Measurements from ENCODE around the gene MLEC. TPM values are rescaled to one million over a fixed set of nuclear protein-coding genes. Genes with fewer than 3 reads are reported as not detected.

MLEC gene
- total RNA-seq, 3 donors from 2014 or later (not counting 1 experiment from before 2014, with no cell fraction given), result 47.4 to 52.8 (median 49.6) TPM

GRCh38 chr12:120656008-120656407 is 30.9 kb upstream of the MLEC start:
- WGBS (ENCODE audit: insufficient coverage), result 95% methylated on average over 14 of the region's 14 CpGs
- DNase-seq (no peak), ATAC-seq (no peak)
- no peak overlapping the region for H3K27ac ChIP-seq (ENCODE audit: low read length)
- no peak overlapping the region for H3K4me3 ChIP-seq (ENCODE audit: low read length)
- intact Hi-C loops (cut with micrococcal nuclease), result no loop called here
- Mint-ChIP-seq H3K4me3 (no peak overlapping the region), H3K27ac (no peak overlapping the region), H3K27me3 (ENCODE audit: low read depth in 2 of 2) (peaks cover 1 to 9% of the 10 kb centered on the region in 2 donors), H3K36me3 (no peaks in the 10 kb centered on the region), H3K4me1 (no peaks in the 10 kb centered on the region), H3K9me3 (no peaks in the 10 kb centered on the region)
- no peaks in the 10 kb centered on the region for H3K9me3 ChIP-seq (ENCODE audit: control insufficient read depth, insufficient read depth, low read length)
- TF ChIP-seq CTCF (IDR thresholded peaks at IDR 0.05), result no peak
- no peaks in the 10 kb centered on the region for H3K4me1 ChIP-seq (ENCODE audit: control insufficient read depth, insufficient read depth, low read length)
- H3K36me3 ChIP-seq (ENCODE audit: control insufficient read depth, insufficient read depth, low read length), result no peaks in the 10 kb centered on the region
- no peaks in the 10 kb centered on the region for H3K27me3 ChIP-seq (ENCODE audit: control insufficient read depth, insufficient read depth, low read length)

- Mint-ChIP-seq H3K4me1 (no peaks in the 10 kb centered on the region), H3K27me3 (ENCODE audit: low read depth in 2 of 2) (peaks cover 0 to 4% of the 10 kb centered on the region in 2 donors), H3K4me3 (no peak overlapping the region), H3K27ac (no peak overlapping the region), H3K36me3 (no peaks in the 10 kb centered on the region), H3K9me3 (no peaks in the 10 kb centered on the region)
- ATAC-seq (no peak), DNase-seq (no peak)
- Histone ChIP-seq H3K36me3 (ENCODE audit: control insufficient read depth, insufficient read depth, low read length) (no peaks in the 10 kb centered on the region), H3K4me3 (ENCODE audit: low read length) (no peak overlapping the region), H3K27me3 (ENCODE audit: control insufficient read depth, insufficient read depth, low read length) (no peaks in the 10 kb centered on the region), H3K4me1 (ENCODE audit: control insufficient read depth, insufficient read depth, low read length) (no peaks in the 10 kb centered on the region), H3K27ac (ENCODE audit: low read length) (no peak overlapping the region), H3K9me3 (ENCODE audit: control insufficient read depth, insufficient read depth, low read length) (no peaks in the 10 kb centered on the region)
- TF ChIP-seq CTCF (IDR thresholded peaks at IDR 0.05), result no peak
- intact Hi-C loops (cut with micrococcal nuclease), result no loop called here
- 90% methylated on average over 22 of the region's 22 CpGs for WGBS (ENCODE audit: insufficient coverage)
These were observed 28.4 kb upstream of the MLEC start for GRCh38 chr12:120658286-120659150.

GRCh38 chr12:120659151-120659525 is 27.8 kb upstream of the MLEC start:
- TF ChIP-seq CTCF (IDR thresholded peaks at IDR 0.05), result no peak
- no peaks in the 10 kb centered on the region for H3K36me3 ChIP-seq (ENCODE audit: control insufficient read depth, insufficient read depth, low read length)
- no peak overlapping the region for H3K4me3 ChIP-seq (ENCODE audit: low read length)
- H3K27ac Mint-ChIP-seq, result no peak overlapping the region
- no peaks in the 10 kb centered on the region for H3K36me3 Mint-ChIP-seq
- no peaks in the 10 kb centered on the region for H3K27me3 ChIP-seq (ENCODE audit: control insufficient read depth, insufficient read depth, low read length)
- H3K4me3 Mint-ChIP-seq, result no peak overlapping the region
- H3K27ac ChIP-seq (ENCODE audit: low read length), result no peak overlapping the region
- intact Hi-C loops (cut with micrococcal nuclease), result no loop called here
- ATAC-seq, result no peak
- H3K4me1 ChIP-seq (ENCODE audit: control insufficient read depth, insufficient read depth, low read length), result no peaks in the 10 kb centered on the region
- no peaks in the 10 kb centered on the region for H3K9me3 ChIP-seq (ENCODE audit: control insufficient read depth, insufficient read depth, low read length)
- no peaks in the 10 kb centered on the region for H3K4me1 Mint-ChIP-seq
- no peaks in the 10 kb centered on the region for H3K9me3 Mint-ChIP-seq
- H3K27me3 Mint-ChIP-seq (ENCODE audit: low read depth in 2 of 2), result peaks cover 0 to 6% of the 10 kb centered on the region in 2 donors
- 84% methylated on average over 8 of the region's 8 CpGs for WGBS (ENCODE audit: insufficient coverage)
- DNase-seq, result no peak

- no peak for TF ChIP-seq CTCF (IDR thresholded peaks at IDR 0.05)
- H3K9me3 Mint-ChIP-seq, result no peaks in the 10 kb centered on the region
- H3K4me3 Mint-ChIP-seq, result no peak overlapping the region
- H3K4me1 ChIP-seq (ENCODE audit: control insufficient read depth, insufficient read depth, low read length), result no peaks in the 10 kb centered on the region
- ATAC-seq (no peak), DNase-seq (no peak)
- WGBS (ENCODE audit: insufficient coverage), result 62% methylated on average over 2 of the region's 2 CpGs
- H3K27me3 ChIP-seq (ENCODE audit: control insufficient read depth, insufficient read depth, low read length), result no peaks in the 10 kb centered on the region
- H3K36me3 ChIP-seq (ENCODE audit: control insufficient read depth, insufficient read depth, low read length), result no peaks in the 10 kb centered on the region
- intact Hi-C loops (cut with micrococcal nuclease), result no loop called here
- H3K4me1 Mint-ChIP-seq, result no peaks in the 10 kb centered on the region
- no peak overlapping the region for H3K4me3 ChIP-seq (ENCODE audit: low read length)
- H3K27ac Mint-ChIP-seq, result no peak overlapping the region
- no peaks in the 10 kb centered on the region for H3K36me3 Mint-ChIP-seq
- no peaks in the 10 kb centered on the region for H3K9me3 ChIP-seq (ENCODE audit: control insufficient read depth, insufficient read depth, low read length)
- peaks cover 0 to 6% of the 10 kb centered on the region in 2 donors for H3K27me3 Mint-ChIP-seq (ENCODE audit: low read depth in 2 of 2)
- H3K27ac ChIP-seq (ENCODE audit: low read length), result no peak overlapping the region
These were observed 25.5 kb upstream of the MLEC start for GRCh38 chr12:120661432-120661831.

Measured in natural killer cell (primary cell).